Thoracic aorta (tissue), 2 donors: ENCODE measurements around the gene ADCY2. TPM values are rescaled to one million over a fixed set of nuclear protein-coding genes. Genes with fewer than 3 reads are reported as not detected.

ENCODE experiments used
- ATAC-seq: fragments of 150-250 bp; one replicate; pipeline ENCODE4 v1.8.0; 2017; ENCODE audit warnings: low read depth; ENCODE audit not compliant: insufficient number of reproducible peaks, low FRiP score
- DNase-seq: peaks from one replicate; pipeline ENCODE4 v3.0.0-alpha.2; 2020; ENCODE audit warnings: low spot score
- H3K27ac ChIP-seq, 2 donors: fragments of 200-600 bp; sonication (generic); 1 replicate in 1 of 2; 2 replicates in 1 of 2; pipeline ENCODE4 v1.5.1; 2016; ENCODE audit warnings: mild to moderate bottlenecking in 2 of 2, moderate library complexity in 2 of 2
- H3K27me3 ChIP-seq: fragments of 200-600 bp; sonication (generic); replicated peaks from 2 replicates; pipeline ENCODE4 v1.6.0; 2016; ENCODE audit warnings: mild to moderate bottlenecking; ENCODE audit not compliant: insufficient read depth
- H3K36me3 ChIP-seq: fragments of 200-600 bp; sonication (generic); one replicate; pipeline ENCODE4 v1.5.1; 2016
- H3K4me1 ChIP-seq, 2 donors: fragments of 200-600 bp; sonication (generic); 1 replicate in 1 of 2; 2 replicates in 1 of 2; pipeline versions ENCODE4 v1.5.1 to v1.6.0; 2016; ENCODE audit warnings: low read depth in 2 of 2, mild to moderate bottlenecking in 1 of 2; ENCODE audit not compliant: control insufficient read depth in 1 of 2
- H3K4me3 ChIP-seq: fragments of 200-600 bp; sonication (generic); 2 replicates; pipeline ENCODE4 v1.5.1; 2016; ENCODE audit warnings: mild to moderate bottlenecking
- H3K9me3 ChIP-seq: fragments of 200-600 bp; sonication (generic); 2 replicates; pipeline ENCODE4 v1.5.1; 2016
- total RNA-seq, 2 donors: library from RNA; depleted of rRNA; stranded (reverse); fragments of >200 nt; gene quantifications; one replicate each; pipeline versions ENCODE4 v1.1.0 to v1.2.3, GENCODE V29; 2016
- TF ChIP-seq, protein P1 (sequence below): fragments of 200-600 bp; sonication (generic); IDR thresholded peaks from one replicate; pipeline ENCODE4 v1.5.1; 2019; ENCODE audit warnings: antibody characterized with exemption

ADCY2 gene
- total RNA-seq, 2 donors from 2014 or later: 5.0 to 14.8 TPM

DNA sequence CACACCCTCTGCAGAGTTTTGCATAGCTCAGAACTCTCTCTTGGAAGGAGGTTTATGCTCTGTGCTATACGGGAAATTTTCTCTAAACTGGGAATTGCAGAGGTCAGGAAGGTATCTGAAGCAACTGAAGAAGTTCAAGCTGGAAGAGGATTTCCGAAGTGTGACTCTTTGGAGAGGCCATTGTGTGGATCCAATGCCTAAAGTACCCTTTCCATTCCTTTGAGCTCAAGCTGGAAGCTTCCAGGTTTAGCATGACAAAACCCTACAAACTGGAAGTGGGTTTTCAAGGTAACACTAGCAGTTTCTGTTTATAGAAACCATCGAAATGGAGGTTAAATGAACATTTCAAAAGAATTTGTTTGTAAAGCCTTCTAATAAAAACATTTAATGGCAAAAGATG, 267.9 kb downstream of the ADCY2 start:
- no peaks in the 10 kb centered on the region for H3K27me3 ChIP-seq
- ATAC-seq: no peak
- TF ChIP-seq, protein P1, sequence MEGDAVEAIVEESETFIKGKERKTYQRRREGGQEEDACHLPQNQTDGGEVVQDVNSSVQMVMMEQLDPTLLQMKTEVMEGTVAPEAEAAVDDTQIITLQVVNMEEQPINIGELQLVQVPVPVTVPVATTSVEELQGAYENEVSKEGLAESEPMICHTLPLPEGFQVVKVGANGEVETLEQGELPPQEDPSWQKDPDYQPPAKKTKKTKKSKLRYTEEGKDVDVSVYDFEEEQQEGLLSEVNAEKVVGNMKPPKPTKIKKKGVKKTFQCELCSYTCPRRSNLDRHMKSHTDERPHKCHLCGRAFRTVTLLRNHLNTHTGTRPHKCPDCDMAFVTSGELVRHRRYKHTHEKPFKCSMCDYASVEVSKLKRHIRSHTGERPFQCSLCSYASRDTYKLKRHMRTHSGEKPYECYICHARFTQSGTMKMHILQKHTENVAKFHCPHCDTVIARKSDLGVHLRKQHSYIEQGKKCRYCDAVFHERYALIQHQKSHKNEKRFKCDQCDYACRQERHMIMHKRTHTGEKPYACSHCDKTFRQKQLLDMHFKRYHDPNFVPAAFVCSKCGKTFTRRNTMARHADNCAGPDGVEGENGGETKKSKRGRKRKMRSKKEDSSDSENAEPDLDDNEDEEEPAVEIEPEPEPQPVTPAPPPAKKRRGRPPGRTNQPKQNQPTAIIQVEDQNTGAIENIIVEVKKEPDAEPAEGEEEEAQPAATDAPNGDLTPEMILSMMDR: no peak
- no peaks in the 10 kb centered on the region for H3K9me3 ChIP-seq
- H3K36me3 ChIP-seq: no peaks in the 10 kb centered on the region
- no peak overlapping the region for H3K4me3 ChIP-seq
- H3K4me1 ChIP-seq: no peaks in the 10 kb centered on the region
- no peak for DNase-seq
- H3K27ac ChIP-seq: no peak overlapping the region

DNA sequence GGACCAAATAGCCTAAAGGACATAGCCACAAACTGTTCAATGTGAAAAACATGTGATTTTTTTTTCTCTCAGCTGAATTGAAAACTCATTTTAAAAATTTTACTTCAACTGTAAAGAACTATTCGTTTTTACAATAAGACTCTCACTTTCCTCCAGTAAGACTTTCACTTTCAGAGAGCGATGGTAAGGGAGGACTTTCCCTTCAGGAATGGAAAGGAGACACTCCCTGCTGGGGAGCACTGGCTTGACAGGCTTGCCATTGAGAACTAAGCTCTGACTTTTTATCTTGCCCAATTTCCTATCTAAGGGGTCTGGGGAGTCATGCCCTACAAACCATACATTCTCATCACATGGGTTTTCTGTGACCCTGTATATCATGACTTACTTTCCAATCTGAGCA, 268.3 kb downstream of the ADCY2 start:
- Histone ChIP-seq H3K4me3 (no peak overlapping the region), H3K27ac (no peak overlapping the region), H3K27me3 (no peaks in the 10 kb centered on the region), H3K4me1 (no peaks in the 10 kb centered on the region), H3K9me3 (no peaks in the 10 kb centered on the region), H3K36me3 (no peaks in the 10 kb centered on the region)
- ATAC-seq: no peak
- TF ChIP-seq, protein P1: no peak
- DNase-seq: no peak

DNA sequence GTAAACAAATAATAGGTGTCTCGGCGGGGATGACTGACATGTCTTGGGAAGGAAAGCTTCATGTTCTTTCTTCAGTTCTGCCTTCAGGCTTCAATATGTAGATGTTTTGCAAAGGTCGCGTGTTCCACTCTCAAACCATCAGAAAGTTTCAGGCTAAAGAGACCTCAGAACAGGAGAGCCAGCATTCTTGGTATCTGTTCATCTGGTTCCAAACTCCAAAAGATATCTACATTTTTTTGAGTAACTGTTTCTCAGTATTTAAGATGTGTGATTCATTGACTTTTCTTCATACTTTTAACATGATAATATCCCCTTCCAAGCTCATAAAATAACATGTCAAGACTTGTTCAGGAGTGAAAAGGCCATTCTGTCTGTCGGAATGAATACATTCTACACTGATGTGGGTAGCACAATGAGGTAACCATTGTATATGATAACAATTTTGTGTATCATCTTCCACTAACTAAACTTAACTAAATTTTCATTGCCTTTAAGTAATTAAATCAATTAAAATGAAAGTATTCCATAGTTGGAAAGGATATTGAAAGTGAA, 271.4 kb downstream of the ADCY2 start:
- TF ChIP-seq, protein P1: no peak

DNA sequence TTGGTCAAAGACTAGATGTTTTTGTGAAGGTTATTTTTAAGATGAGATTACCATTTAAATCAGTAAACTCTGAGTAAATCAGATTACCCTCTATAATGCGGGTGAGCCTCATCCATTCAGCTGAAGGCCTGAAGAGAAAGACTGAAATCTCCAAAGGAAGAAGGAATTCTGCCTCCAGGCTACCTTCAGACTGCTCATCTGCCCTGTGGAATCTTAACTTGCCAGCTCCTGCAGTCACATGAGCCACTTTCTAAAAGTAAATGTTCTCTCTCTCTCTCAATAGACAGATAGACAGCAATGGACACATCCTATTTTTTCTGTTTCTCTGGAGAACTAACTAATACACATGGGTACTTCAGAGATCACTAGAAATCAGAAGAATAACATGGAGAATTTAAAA, 272.2 kb downstream of the ADCY2 start:
- no peaks in the 10 kb centered on the region for H3K27me3 ChIP-seq
- no peak overlapping the region for H3K27ac ChIP-seq
- TF ChIP-seq, protein P1: no peak
- H3K4me3 ChIP-seq: no peak overlapping the region
- H3K4me1 ChIP-seq: no peaks in the 10 kb centered on the region
- no peaks in the 10 kb centered on the region for H3K9me3 ChIP-seq
- no peaks in the 10 kb centered on the region for H3K36me3 ChIP-seq
- DNase-seq (no peak), ATAC-seq (no peak)

More for the DNA sequence above, 271.4 kb downstream of the ADCY2 start:
- no peaks in the 10 kb centered on the region for H3K4me1 ChIP-seq
- H3K27ac ChIP-seq: no peak overlapping the region
- no peak overlapping the region for H3K4me3 ChIP-seq
- H3K9me3 ChIP-seq: no peaks in the 10 kb centered on the region
- H3K27me3 ChIP-seq: no peaks in the 10 kb centered on the region
- no peaks in the 10 kb centered on the region for H3K36me3 ChIP-seq
- ATAC-seq: no peak
- no peak for DNase-seq

DNA sequence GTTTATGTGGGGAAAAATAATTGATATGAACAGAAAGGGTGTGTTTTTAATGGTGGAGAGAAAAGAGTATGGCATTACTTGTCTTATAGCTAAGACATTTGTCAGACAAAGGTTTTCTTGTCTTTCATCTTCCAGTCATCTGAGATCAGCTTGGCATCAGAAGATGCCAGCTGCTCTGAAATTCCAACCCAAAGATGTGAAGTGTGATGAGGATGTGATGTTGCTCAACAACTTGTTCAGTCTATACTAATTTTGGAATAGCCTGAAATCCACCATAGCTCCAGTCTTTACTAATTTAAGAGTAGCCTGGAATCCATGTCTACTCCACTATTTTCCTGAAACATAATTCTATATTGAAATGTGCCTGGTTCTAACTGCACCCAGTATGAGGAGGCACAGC, 272.7 kb downstream of the ADCY2 start:
- Histone ChIP-seq H3K27me3 (no peaks in the 10 kb centered on the region), H3K27ac (no peak overlapping the region), H3K9me3 (no peaks in the 10 kb centered on the region), H3K4me1 (no peaks in the 10 kb centered on the region), H3K4me3 (no peak overlapping the region), H3K36me3 (no peaks in the 10 kb centered on the region)
- no peak for DNase-seq
- TF ChIP-seq, protein P1: no peak
- no peak for ATAC-seq
